Measurements from ENCODE around the gene KCNJ4. TPM values are rescaled to one million over a fixed set of nuclear protein-coding genes. Genes with fewer than 3 reads are reported as not detected.
"Not testable (repeated sequence)": the region's sequence is repeated elsewhere in the genome, so short reads cannot be mapped to it uniquely, and the experiment has no call there.

KCNJ4 gene
- total and polyA plus RNA-seq, 10 of the 15 experiments (the other 5 are each of a cell fraction or from before 2014, with no cell fraction given): not detected

GRCh38 chr22:38389428-38389818 is 65.6 kb downstream of the KCNJ4 start:
- H3K36me3 ChIP-seq (ENCODE audit: control insufficient read depth in 2 of 2, insufficient read depth in 2 of 2, low read length in 1 of 2); BruUV-seq (replicated peaks); RAD21 ChIA-PET (ENCODE audit: unreplicated experiment); FAIRE-seq; H4K20me1 ChIP-seq (ENCODE audit: control insufficient read depth, insufficient read depth); in situ Hi-C loops (cut with MboI); H3K9me3 ChIP-seq (replicated peaks; ENCODE audit: control insufficient read depth, insufficient read depth, low read length); DNase-seq (ENCODE audit: low read depth, low spot score); H3K27me3 ChIP-seq (replicated peaks in 1 of 2; ENCODE audit: control insufficient read depth in 2 of 2, insufficient read depth in 2 of 2, low read length in 1 of 2); CTCF ChIA-PET; intact Hi-C loops (cut with micrococcal nuclease; ENCODE audit: unreplicated experiment); H2AFZ ChIP-seq (ENCODE audit: control insufficient read depth, low read depth, low read length): not testable (repeated sequence)
- ChIA-PET POLR2A (interaction anchor here (0.6 to 1.0 kb wide), 2 partner anchors 9 to 771 kb away, joined by 3 read pairs; no protein-coding TSS in a partner anchor), SMC1A (ENCODE audit: uncharacterized antibody, unreplicated experiment) (interaction anchor here (0.7 kb wide), 1 partner anchor 182 kb away, joined by 3 read pairs; no protein-coding TSS in a partner anchor)
- peaks cover 12% of the 10 kb centered on the region for H3K4me1 ChIP-seq (ENCODE audit: control insufficient read depth, insufficient read depth, low read length)
- H3K4me3 ChIP-seq: peak overlapping the region; percentile 49
- ATAC-seq: peak; percentile 81
- TF ChIP-seq MEF2A (IDR thresholded peaks at IDR 0.05; ENCODE audit: insufficient read depth, low read depth, low read length) (peak; percentile 51; the same call in 1 of the 2 replicates), IKZF2 (IDR thresholded peaks at IDR 0.05) (peak; percentile 63 to 68; a peak in 3 of 4 replicates), RELB (IDR thresholded peaks at IDR 0.05; ENCODE audit: low read depth) (peak; percentile 46; the same call in 1 of the 2 replicates), NFIC (IDR thresholded peaks at IDR 0.05; ENCODE audit: low read depth, low read length) (peak; percentile 34; the same call in 1 of the 2 replicates), JUNB (IDR thresholded peaks at IDR 0.05) (peak; percentile 60), DPF2 (IDR thresholded peaks at IDR 0.05) (0 out of 2 replicates have a peak, but pooled peaks have one; percentile 22), EED (IDR thresholded peaks at IDR 0.05; ENCODE audit: low read depth) (peak; percentile 75), SPI1 (IDR thresholded peaks at IDR 0.05; ENCODE audit: borderline replicate concordance, insufficient read depth, low read depth, low read length) (peak; percentile 41; the same call in 1 of the 2 replicates), ZNF384 (IDR thresholded peaks at IDR 0.05; ENCODE audit: borderline replicate concordance, low read depth, low read length) (peak; percentile 37; the same call in 1 of the 2 replicates), IKZF1 (conservative IDR thresholded peaks at IDR 0.05) (peak; percentile 35; the same call in 1 of the 2 replicates)
- 0 out of 2 replicates have a peak overlapping the region, but pooled peaks have one; percentile 8 for H3K9ac ChIP-seq (ENCODE audit: control insufficient read depth, insufficient read depth, low read length)
- 0% methylated on average over 4 of the region's 4 CpGs for WGBS (ENCODE audit: insufficient coverage, insufficient replicate concordance, low lambda C conversion rate, missing lambda C conversion rate)
- H3K79me2 ChIP-seq (ENCODE audit: control insufficient read depth, insufficient read depth, low read length): peaks cover 69% of the 10 kb centered on the region
- H3K27ac ChIP-seq (ENCODE audit: control insufficient read depth, insufficient read depth): peak overlapping the region; percentile 71
- H3K4me2 ChIP-seq (ENCODE audit: control insufficient read depth, insufficient read depth): peak overlapping the region; percentile 75

- POLR2A ChIA-PET: interaction anchor here (0.6 to 1.0 kb wide), 2 partner anchors 10 to 771 kb away, joined by 3 read pairs; no protein-coding TSS in a partner anchor
- in situ Hi-C loops (cut with MboI); H3K9me3 ChIP-seq (replicated peaks; ENCODE audit: control insufficient read depth, insufficient read depth, low read length); RAD21 ChIA-PET (ENCODE audit: unreplicated experiment); H3K27me3 ChIP-seq (replicated peaks in 1 of 2; ENCODE audit: control insufficient read depth in 2 of 2, insufficient read depth in 2 of 2, low read length in 1 of 2); H3K36me3 ChIP-seq (ENCODE audit: control insufficient read depth in 2 of 2, insufficient read depth in 2 of 2, low read length in 1 of 2); BruUV-seq (replicated peaks); H4K20me1 ChIP-seq (ENCODE audit: control insufficient read depth, insufficient read depth); H2AFZ ChIP-seq (ENCODE audit: control insufficient read depth, low read depth, low read length); intact Hi-C loops (cut with micrococcal nuclease; ENCODE audit: unreplicated experiment); DNase-seq (ENCODE audit: low read depth, low spot score); H3K9ac ChIP-seq (ENCODE audit: control insufficient read depth, insufficient read depth, low read length); CTCF ChIA-PET; FAIRE-seq: not testable (repeated sequence)
- peak; percentile 43 for ATAC-seq
- SMC1A ChIA-PET (ENCODE audit: uncharacterized antibody, unreplicated experiment): interaction anchor here (0.7 kb wide), 1 partner anchor 183 kb away, joined by 3 read pairs; no protein-coding TSS in a partner anchor
- H3K27ac ChIP-seq (ENCODE audit: control insufficient read depth, insufficient read depth): peak overlapping the region; percentile 71
- peaks cover 64% of the 10 kb centered on the region for H3K79me2 ChIP-seq (ENCODE audit: control insufficient read depth, insufficient read depth, low read length)
- 21% methylated on average over 5 of the region's 6 CpGs for WGBS (ENCODE audit: insufficient coverage, insufficient replicate concordance, low lambda C conversion rate, missing lambda C conversion rate)
- peaks cover 12% of the 10 kb centered on the region for H3K4me1 ChIP-seq (ENCODE audit: control insufficient read depth, insufficient read depth, low read length)
- peak overlapping the region; percentile 15; the same call in 1 of the 2 replicates for H3K4me3 ChIP-seq
- H3K4me2 ChIP-seq (ENCODE audit: control insufficient read depth, insufficient read depth): peak overlapping the region; percentile 75
Observed at GRCh38 chr22:38388506-38389427, 66.2 kb downstream of the KCNJ4 start.
